Measurements from ENCODE around the gene RRAGC. TPM values are rescaled to one million over a fixed set of nuclear protein-coding genes. Genes with fewer than 3 reads are reported as not detected.

Gene RRAGC
- polyA plus RNA-seq, 1 donor from 2014 or later = 10.6 TPM

DNA sequence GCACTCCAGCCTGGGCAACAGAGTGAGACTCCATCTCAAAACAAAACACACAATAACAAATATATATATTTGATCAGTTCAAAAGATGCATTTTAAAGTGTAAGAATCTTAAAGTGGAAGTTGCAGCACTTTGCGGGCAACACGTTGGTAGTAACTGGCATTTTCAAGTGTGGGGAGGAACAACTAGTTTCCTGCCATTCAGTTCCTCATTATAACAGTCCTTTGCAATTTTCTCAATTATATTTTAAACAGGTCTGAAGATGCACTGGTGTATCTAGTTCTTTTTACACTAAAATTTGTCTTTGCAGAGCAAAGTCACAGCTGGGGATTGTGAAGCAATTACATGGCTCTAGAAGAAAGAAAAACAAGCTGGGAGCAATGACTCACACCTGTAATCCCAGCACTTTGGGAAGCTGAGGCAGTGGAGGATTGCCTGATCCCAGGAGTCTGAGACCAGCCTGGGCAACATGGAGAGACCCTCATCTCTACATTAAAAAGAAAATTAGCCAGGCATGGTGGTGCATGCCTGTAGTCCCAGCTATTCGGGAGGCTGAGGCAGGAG is 25.3 kb downstream of the RRAGC start:
- Mint-ChIP-seq H3K9me3 (no peaks in the 10 kb centered on the region), H3K4me1 (peaks cover 0 to 4% (median 0%) of the 10 kb centered on the region in 3 donors), H3K36me3 (peaks cover 2% of the 10 kb centered on the region), H3K27me3 (peaks cover 9% of the 10 kb centered on the region), H3K4me3 (no peak overlapping the region), H3K27ac (no peak overlapping the region)

DNA sequence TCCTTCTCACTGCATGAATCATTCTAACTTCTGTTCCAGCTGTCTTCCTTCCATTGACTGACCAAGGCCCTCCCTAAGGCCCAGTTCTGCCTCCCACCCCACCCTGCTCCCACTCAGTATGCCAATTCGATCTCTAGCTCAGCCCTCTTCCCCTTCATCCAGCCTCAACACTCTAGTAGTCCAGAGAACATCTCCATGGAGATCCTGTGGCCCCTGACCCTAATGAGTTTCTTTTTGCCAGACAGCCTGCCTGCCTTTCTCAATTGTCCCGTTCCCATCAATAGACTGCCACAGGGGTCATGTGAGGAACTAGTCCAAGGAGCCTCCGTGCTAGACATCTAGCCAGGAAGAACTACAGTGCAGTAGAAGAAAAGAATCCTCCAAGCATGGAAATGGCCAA is 26.4 kb downstream of the RRAGC start:
- Mint-ChIP-seq H3K9me3 (no peaks in the 10 kb centered on the region), H3K4me1 (peaks cover 0 to 4% (median 0%) of the 10 kb centered on the region in 3 donors), H3K27me3 (peaks cover 12% of the 10 kb centered on the region), H3K4me3 (no peak overlapping the region), H3K27ac (no peak overlapping the region), H3K36me3 (peaks cover 2% of the 10 kb centered on the region)

DNA sequence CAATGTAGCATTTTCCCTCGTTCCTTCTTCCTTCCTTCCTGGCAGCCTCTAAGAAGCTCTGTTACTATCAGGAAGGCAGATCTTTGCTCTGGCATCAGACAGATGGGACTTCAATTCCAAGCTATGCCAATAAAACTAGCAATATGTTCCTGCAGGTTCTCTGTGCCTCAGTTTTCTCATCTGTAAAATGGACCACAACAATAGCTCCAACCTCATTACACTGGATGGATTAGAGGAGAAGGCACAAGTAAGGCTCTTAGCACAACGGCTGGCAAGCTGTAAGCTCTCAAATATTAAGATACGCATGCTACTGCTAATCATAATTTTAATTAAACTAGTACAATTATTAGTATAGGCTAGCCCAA is 27.2 kb downstream of the RRAGC start:
- Mint-ChIP-seq H3K27ac (no peak overlapping the region), H3K36me3 (peaks cover 2% of the 10 kb centered on the region), H3K4me3 (no peak overlapping the region), H3K4me1 (peaks cover 0 to 4% (median 0%) of the 10 kb centered on the region in 3 donors), H3K9me3 (no peaks in the 10 kb centered on the region), H3K27me3 (peaks cover 12% of the 10 kb centered on the region)

DNA sequence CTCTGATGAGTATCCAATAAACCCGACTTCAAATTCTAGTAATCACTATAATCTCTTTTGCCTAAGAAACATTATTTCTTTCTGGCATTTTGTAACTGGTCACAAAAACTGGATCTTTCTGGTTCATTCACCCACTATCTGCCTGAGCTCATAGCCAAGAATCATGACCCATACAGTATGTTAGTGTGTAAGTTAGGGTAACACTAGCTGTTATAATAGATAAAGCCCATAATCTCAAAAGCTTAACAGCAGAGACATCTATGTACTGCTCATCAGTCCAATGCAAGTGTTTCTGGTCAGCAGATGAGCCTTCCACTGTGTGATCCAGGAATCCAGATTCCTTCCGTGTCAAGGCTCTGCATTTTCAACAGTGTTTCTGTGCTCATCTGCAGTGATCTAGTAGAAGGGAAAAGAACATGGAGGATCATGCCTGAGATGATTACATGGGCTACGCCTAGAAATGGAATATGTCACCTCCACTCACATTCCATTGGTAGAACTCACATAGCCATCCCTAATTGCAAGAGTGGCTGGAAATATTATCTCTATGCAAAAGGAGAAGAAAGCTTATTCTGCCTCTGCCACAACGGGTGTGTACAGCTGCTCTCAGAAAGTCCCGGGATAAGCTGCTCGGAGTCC is 27.7 kb downstream of the RRAGC start:
- H3K27ac Mint-ChIP-seq = no peak overlapping the region
- H3K4me1 Mint-ChIP-seq = peaks cover 0 to 4% (median 0%) of the 10 kb centered on the region in 3 donors
- no peaks in the 10 kb centered on the region for H3K9me3 Mint-ChIP-seq
- no peak overlapping the region for H3K4me3 Mint-ChIP-seq
- H3K27me3 Mint-ChIP-seq = peaks cover 12% of the 10 kb centered on the region
- H3K36me3 Mint-ChIP-seq = peaks cover 2% of the 10 kb centered on the region

DNA sequence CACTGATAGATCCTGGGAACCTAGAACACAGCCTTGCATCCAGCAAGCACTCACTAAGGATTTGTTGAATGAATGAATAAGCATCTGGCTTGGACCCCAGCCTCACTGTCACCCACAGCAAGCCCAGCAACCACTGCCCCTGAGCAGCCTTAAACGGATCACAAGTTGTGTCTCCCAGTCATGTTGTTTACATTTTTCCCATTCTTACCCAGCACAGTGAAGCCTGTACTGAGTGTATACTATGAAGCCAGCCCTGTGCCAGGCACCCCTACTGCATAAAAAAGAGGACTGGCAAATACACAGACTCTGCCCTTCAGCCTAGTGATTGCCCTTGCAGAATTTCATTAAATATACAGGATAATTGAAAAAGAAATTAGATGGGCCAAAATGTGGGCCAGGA is 30.2 kb downstream of the RRAGC start:
- H3K9me3 Mint-ChIP-seq = no peaks in the 10 kb centered on the region
- H3K36me3 Mint-ChIP-seq = peaks cover 2% of the 10 kb centered on the region
- peaks cover 16% of the 10 kb centered on the region for H3K27me3 Mint-ChIP-seq
- H3K4me1 Mint-ChIP-seq = no peaks in the 10 kb centered on the region
- no peak overlapping the region for H3K27ac Mint-ChIP-seq
- H3K4me3 Mint-ChIP-seq = no peak overlapping the region

DNA sequence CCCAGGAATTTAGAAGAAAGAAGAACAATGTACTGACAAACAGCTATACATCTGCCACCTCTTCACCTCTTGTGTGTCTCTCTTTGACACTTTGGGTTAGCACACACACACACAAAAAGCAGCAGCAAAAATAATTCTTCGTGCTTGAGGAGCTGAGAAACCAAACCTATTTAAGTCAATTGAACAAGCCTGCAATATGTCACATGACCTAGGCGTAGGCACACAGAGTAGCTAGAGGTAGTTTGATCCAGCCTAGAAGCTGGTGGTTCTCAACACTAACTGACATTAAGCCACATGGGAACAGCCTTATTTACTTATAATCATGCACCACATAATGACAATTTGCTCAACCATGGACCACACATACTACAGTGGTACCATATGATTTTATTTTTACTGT is 32.3 kb downstream of the RRAGC start:
- H3K27ac Mint-ChIP-seq = no peak overlapping the region
- H3K4me3 Mint-ChIP-seq = no peak overlapping the region
- peaks cover 17% of the 10 kb centered on the region for H3K27me3 Mint-ChIP-seq
- H3K4me1 Mint-ChIP-seq = no peaks in the 10 kb centered on the region
- H3K9me3 Mint-ChIP-seq = no peaks in the 10 kb centered on the region
- peaks cover 2% of the 10 kb centered on the region for H3K36me3 Mint-ChIP-seq

DNA sequence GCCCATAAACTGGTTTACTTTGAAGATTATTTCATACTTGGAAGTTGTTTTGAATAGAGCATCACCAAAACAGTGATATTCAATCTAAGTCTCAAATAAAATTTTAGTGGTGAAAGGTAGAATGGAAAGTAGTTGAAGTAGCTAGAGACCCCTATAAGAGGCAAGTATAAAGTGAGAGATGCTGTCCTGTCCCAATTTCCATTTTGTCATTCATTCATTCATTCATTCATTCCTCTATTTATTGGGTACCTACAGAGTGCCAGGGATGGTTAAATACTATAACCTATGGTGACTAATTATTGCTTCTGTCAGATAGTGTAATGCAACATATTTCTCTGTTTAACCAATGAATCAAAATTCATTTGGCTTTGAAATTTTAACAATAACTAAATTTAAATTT is 32.7 kb downstream of the RRAGC start:
- Mint-ChIP-seq H3K4me1 (no peaks in the 10 kb centered on the region), H3K27ac (no peak overlapping the region), H3K36me3 (peaks cover 2% of the 10 kb centered on the region), H3K4me3 (no peak overlapping the region), H3K27me3 (peaks cover 20% of the 10 kb centered on the region), H3K9me3 (no peaks in the 10 kb centered on the region)

DNA sequence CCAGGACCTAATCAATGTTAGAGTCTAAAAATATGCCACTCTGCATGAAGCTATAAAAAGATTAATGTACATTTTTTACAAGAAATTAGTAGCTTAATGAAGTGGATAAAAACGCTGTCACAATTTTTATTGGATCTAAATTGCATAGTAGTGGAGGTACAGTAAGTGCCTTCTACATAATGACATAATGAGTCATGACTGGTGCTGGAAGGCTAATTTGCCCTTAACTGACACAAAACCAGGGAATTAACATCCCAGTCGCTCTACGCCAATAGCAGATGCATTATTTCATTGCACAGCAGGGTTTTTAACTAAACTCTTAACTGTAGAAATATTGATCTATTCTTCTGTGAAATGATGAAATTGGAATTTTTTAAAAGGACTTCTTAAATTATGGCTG is 33.3 kb downstream of the RRAGC start:
- Mint-ChIP-seq H3K27me3 (peaks cover 23% of the 10 kb centered on the region), H3K9me3 (no peaks in the 10 kb centered on the region), H3K36me3 (peaks cover 2% of the 10 kb centered on the region), H3K4me3 (no peak overlapping the region), H3K4me1 (no peaks in the 10 kb centered on the region), H3K27ac (no peak overlapping the region)

DNA sequence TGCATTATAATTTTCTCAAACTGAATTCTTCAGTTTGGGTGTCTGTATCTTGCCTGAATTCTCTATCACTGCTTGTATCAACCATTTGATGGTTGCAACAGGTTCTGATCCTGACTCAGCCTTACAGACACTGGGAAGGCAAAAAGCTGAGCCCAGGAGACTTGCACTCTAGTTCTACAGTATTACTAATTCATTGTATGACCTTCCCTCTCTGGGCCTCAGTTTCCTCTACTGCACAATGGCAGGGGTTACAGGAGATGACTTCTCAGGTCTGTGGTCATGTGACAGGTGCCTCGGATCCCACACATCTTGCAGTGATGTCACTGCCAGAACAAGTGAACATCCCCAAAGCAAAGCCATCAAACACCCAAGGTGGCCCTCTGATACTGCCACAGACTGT is 38.7 kb downstream of the RRAGC start:
- H3K4me3 Mint-ChIP-seq = no peak overlapping the region
- H3K27me3 Mint-ChIP-seq = peaks cover 37% of the 10 kb centered on the region
- H3K4me1 Mint-ChIP-seq = peaks cover under 1 to 4% (median 4%) of the 10 kb centered on the region in 3 donors
- H3K9me3 Mint-ChIP-seq = no peaks in the 10 kb centered on the region
- no peak overlapping the region for H3K27ac Mint-ChIP-seq
- peaks cover 2% of the 10 kb centered on the region for H3K36me3 Mint-ChIP-seq

DNA sequence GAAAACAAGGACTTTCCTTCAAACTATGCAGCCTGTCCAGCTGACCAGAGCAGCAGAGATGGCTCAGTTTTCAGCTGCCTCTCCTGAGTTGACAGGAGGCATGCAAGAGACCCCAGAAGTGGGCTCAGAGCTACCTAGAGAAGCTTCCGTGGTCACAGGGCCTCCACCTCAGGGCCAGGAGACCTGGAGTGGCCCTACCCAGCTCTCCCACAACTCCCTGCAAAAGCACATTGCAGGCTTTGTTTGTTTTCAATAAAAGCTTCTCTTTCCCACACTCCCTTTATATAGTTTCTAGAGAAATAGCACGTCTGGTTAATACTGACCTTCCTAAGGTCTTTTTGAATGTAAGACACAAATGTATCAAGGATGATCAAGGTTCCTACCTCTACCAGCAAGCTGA is 40.1 kb downstream of the RRAGC start:
- Mint-ChIP-seq H3K36me3 (peaks cover 2% of the 10 kb centered on the region), H3K27me3 (peaks cover 46% of the 10 kb centered on the region), H3K27ac (no peak overlapping the region), H3K9me3 (no peaks in the 10 kb centered on the region), H3K4me3 (no peak overlapping the region), H3K4me1 (peaks cover 2 to 5% (median 4%) of the 10 kb centered on the region in 3 donors)

DNA sequence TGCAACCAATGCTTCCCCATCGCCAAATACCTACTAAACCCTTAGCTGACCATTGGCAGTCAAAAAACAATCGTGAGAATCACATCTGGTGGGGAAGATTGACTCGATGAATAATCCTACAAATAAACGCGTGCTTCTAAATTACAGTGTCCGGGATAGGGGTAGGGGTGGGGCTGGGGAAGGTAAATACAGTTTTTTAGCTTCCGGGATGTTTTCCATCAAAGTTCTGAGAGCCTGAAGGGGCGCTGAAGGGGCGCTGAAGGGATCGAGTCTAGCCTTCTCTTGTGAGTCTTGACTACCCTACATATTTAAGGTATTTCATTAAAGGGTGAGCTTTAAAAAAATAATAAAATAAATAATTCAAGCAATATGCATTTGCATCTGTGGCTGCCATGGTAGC is 40.5 kb downstream of the RRAGC start:
- peak overlapping the region in 2 of 4 donors; percentile 36 to 41 for H3K4me3 Mint-ChIP-seq
- H3K4me1 Mint-ChIP-seq = peaks cover 2 to 8% (median 5%) of the 10 kb centered on the region in 3 donors
- peaks cover 47% of the 10 kb centered on the region for H3K27me3 Mint-ChIP-seq
- H3K36me3 Mint-ChIP-seq = peaks cover 2% of the 10 kb centered on the region
- H3K27ac Mint-ChIP-seq = no peak overlapping the region
- H3K9me3 Mint-ChIP-seq = no peaks in the 10 kb centered on the region

DNA sequence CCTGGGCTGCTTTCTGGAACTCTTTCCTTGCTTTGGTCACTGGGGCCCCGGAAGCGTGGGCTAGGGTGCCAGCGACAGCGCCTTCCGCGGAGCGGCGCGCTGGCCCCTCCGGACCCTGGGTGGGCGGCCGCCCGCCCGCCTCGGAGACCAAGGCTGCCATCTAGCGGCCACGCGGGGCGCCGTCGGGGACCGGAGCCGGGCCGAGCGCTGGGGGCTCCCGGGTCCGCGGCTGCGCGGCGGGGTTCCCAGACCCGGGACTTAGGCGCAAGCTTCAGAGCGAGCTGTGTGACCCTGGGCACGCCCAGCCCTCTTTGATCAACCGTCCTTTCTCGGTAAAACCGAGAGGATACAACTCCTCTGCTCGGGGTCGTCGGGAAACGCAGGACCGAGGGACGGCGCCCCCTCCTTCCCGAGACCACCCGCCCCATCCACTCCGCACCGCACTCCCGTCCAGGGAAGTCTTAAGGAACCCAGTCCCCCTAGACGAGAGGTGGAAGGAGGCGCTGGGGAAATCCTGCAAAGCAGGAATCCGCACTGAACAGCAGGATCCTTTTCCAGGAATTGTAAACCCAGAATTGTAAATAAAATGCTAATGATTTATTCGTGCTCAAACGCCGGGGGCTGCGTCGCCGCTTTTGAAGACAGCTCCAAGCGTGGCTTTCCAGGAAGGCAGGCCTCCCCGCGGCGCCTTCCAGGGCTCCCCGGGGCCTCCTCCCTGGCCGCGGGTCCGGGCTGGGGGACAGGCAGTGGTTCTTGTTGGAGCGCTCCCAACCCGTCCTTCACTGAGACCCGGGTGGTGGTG is 41.2 kb downstream of the RRAGC start:
- Mint-ChIP-seq H3K4me3 (no peak overlapping the region), H3K36me3 (peaks cover 2% of the 10 kb centered on the region), H3K27me3 (peaks cover 49% of the 10 kb centered on the region), H3K4me1 (peaks cover 2 to 8% (median 5%) of the 10 kb centered on the region in 3 donors), H3K9me3 (no peaks in the 10 kb centered on the region), H3K27ac (no peak overlapping the region)

DNA sequence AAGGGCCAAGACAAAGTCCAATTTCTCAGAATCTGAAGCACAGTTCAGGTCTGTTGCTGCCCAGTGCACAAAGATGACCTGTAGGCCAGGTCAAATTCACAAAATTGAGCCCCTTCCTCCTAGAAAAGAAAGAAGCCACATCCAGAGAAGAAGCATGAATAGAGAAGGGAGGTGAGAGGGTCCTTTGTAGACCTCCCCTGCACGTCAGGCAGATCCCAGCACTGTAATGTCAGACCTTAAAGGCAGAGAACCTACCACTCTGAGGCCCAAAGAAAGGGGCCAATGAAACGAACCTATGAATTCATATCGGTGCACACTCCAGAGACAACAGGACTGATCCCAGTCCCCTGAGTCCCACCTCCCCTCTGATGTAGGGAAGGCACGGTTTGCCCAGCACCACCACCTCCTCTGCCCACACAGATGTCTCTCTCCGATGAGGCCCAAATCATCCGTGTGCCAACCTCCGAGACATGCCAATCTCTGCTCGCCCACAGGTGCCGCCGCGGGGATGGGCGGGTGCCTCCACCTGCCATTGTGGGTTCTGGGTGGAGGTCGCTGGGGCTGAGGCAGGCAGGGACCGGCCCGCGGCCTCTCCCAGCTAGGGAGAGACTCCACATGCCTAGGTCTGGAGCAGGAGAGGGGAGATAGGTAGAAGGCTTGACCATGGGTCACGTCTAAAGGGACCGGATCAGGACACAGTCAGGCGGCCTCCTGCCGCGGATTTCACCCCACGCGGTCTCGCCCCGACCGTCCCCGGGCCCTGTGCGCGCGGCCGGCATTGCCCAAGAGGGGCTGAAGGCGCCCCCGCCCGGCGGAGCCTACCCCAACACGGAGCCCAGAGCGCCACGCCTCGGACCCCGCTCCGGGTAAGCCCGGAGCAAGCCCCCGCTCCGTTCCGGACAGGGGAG is 42.1 kb downstream of the RRAGC start:
- Mint-ChIP-seq H3K27me3 (peaks cover 57% of the 10 kb centered on the region), H3K36me3 (peaks cover 2% of the 10 kb centered on the region), H3K27ac (peak overlapping the region in 1 of 3 donors; percentile 27), H3K9me3 (no peaks in the 10 kb centered on the region), H3K4me3 (peak overlapping the region in 2 of 4 donors; percentile 68 to 84), H3K4me1 (peaks cover 2 to 8% (median 5%) of the 10 kb centered on the region in 3 donors)

DNA sequence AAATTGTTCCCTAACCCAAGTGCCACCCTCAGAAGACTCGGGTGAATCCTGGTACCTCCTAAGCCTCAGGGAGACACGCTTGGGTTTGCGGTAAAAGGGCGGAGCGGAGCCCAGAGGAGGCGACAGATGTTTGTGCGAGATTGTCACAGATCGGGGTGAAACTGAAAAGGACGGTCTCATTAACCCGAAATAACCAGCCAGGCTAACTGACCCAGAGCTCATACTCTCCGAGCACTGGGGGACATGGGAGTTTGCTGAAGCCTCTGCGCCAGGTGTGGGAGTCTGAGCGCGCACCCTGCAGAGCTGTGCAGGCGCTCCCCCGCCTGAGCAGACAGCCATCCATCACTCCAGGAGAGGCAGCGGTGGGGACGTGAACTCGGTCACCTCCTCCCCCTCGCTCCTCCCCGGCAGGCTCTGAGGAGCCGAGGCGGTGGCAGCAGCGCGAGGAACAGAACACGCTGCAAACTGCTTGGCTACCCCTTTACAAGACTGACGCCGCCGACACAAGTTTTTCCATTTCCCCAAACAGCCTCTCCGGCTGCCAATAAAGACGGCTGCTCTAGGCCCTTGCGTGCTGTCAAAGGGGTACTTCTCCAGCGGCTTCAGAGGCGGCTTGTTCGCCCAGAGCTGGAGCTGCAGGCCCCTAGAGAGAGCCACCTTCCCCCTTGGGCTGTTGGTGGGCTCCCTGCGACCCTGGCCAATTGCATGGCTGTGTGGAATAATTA is 43.5 kb downstream of the RRAGC start:
- H3K27me3 Mint-ChIP-seq = peaks cover 56% of the 10 kb centered on the region
- no peak overlapping the region for H3K27ac Mint-ChIP-seq
- H3K9me3 Mint-ChIP-seq = no peaks in the 10 kb centered on the region
- H3K36me3 Mint-ChIP-seq = peaks cover 2% of the 10 kb centered on the region
- no peak overlapping the region for H3K4me3 Mint-ChIP-seq
- H3K4me1 Mint-ChIP-seq = peaks cover 4 to 8% (median 5%) of the 10 kb centered on the region in 3 donors

Data from IgD-negative memory B cell (primary cell).